Measurements from ENCODE around the gene ULK1. TPM values are rescaled to one million over a fixed set of nuclear protein-coding genes. Genes with fewer than 3 reads are reported as not detected.
A peak's percentile ranks its signal among the peaks of the same experiment; 100 is the strongest.

The ULK1 gene
- total RNA-seq, 4 donors from 2014 or later, result 9.1 to 55.0 (median 19.5) TPM

- DNase-seq, result no peak
- 76 to 78% methylated on average over 12 to 19 of the region's 47 CpGs for WGBS, 2 donors
- Histone ChIP-seq H3K36me3 (no peaks in the 10 kb centered on the region), H3K4me1 (peaks cover 0 to 4% (median 0%) of the 10 kb centered on the region in 3 donors), H3K9me3 (no peaks in the 10 kb centered on the region), H3K4me3 (no peak overlapping the region), H3K27me3 (peaks cover 0 to 32% (median 0%) of the 10 kb centered on the region in 4 donors), H3K27ac (no peak overlapping the region)
- intact Hi-C loops (cut with DNase I), result loop anchor here (10.0 kb wide), 1 partner anchor 155 kb away; no protein-coding TSS in a partner anchor
- TF ChIP-seq POLR2A (IDR thresholded peaks at IDR 0.05) (no peak), CTCF (IDR thresholded peaks at IDR 0.05) (no peak)
These were observed 44.5 kb upstream of the ULK1 start for GRCh38 chr12:131849700-131850553.

DNA sequence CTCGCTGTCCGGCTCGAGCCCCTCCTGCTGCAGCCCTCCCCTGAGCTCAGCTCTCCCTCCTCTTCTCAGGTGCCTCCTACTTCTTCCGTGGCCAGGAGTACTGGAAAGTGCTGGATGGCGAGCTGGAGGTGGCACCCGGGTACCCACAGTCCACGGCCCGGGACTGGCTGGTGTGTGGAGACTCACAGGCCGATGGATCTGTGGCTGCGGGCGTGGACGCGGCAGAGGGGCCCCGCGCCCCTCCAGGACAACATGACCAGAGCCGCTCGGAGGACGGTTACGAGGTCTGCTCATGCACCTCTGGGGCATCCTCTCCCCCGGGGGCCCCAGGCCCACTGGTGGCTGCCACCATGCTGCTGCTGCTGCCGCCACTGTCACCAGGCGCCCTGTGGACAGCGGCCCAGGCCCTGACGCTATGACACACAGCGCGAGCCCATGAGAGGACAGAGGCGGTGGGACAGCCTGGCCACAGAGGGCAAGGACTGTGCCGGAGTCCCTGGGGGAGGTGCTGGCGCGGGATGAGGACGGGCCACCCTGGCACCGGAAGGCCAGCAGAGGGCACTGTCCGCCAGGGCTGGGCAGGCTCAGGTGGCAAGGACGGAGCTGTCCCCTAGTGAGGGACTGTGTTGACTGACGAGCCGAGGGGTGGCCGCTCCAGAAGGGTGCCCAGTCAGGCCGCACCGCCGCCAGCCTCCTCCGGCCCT is 43.4 kb upstream of the ULK1 start:
- intact Hi-C loops (cut with DNase I), result no loop called here
- TF ChIP-seq CTCF (IDR thresholded peaks at IDR 0.05), result peak; percentile 50 to 79 (median 61)
- no peak for TF ChIP-seq POLR2A (IDR thresholded peaks at IDR 0.05)
- Histone ChIP-seq H3K9me3 (no peaks in the 10 kb centered on the region), H3K4me3 (peak overlapping the region in 1 of 4 donors; percentile 6), H3K36me3 (no peaks in the 10 kb centered on the region), H3K27me3 (peaks cover 0 to 42% (median 0%) of the 10 kb centered on the region in 4 donors), H3K4me1 (peaks cover 5 to 11% (median 6%) of the 10 kb centered on the region in 3 donors), H3K27ac (no peak overlapping the region)
- 91 to 100% methylated on average over 2 to 4 of the region's 41 CpGs for WGBS, 2 donors
- DNase-seq, result no peak

- Histone ChIP-seq H3K9me3 (no peaks in the 10 kb centered on the region), H3K36me3 (no peaks in the 10 kb centered on the region), H3K4me3 (peak overlapping the region in 1 of 4 donors; percentile 6), H3K27ac (no peak overlapping the region), H3K27me3 (peaks cover 0 to 52% (median 0%) of the 10 kb centered on the region in 4 donors), H3K4me1 (peaks cover 5 to 12% (median 6%) of the 10 kb centered on the region in 3 donors)
- 84 to 100% methylated on average over 1 to 10 of the region's 37 CpGs for WGBS, 2 donors
- intact Hi-C loops (cut with DNase I), result no loop called here
- no peak for TF ChIP-seq CTCF (IDR thresholded peaks at IDR 0.05)
- TF ChIP-seq POLR2A (IDR thresholded peaks at IDR 0.05), result no peak
- no peak for DNase-seq
These were observed 42.5 kb upstream of the ULK1 start for GRCh38 chr12:131851741-131852550.

- 38% methylated on average over 4 of the region's 24 CpGs; no CpG with 5 or more reads in 1 of the 2 donors for WGBS, 2 donors
These were observed 41.7 kb upstream of the ULK1 start for GRCh38 chr12:131852551-131853299.

More at GRCh38 chr12:131852551-131853299, 41.7 kb upstream of the ULK1 start:
- Histone ChIP-seq H3K9me3 (no peaks in the 10 kb centered on the region), H3K36me3 (no peaks in the 10 kb centered on the region), H3K27me3 (peaks cover 0 to 57% (median 0%) of the 10 kb centered on the region in 4 donors), H3K27ac (no peak overlapping the region), H3K4me3 (no peak overlapping the region), H3K4me1 (peaks cover 5 to 12% (median 6%) of the 10 kb centered on the region in 3 donors)
- TF ChIP-seq POLR2A (IDR thresholded peaks at IDR 0.05), result no peak
- TF ChIP-seq CTCF (IDR thresholded peaks at IDR 0.05), result no peak
- no peak for DNase-seq
- intact Hi-C loops (cut with DNase I), result no loop called here

Data from esophagus squamous epithelium (tissue), 5 donors.